Loucy (cell line): ENCODE results near the gene AFF3.
"Not testable (repeated sequence)": the region's sequence is repeated elsewhere in the genome, so short reads cannot be mapped to it uniquely, and the experiment has no call there.

Experiments used
- H2AFZ ChIP-seq: fragments of 200-600 bp; sonication (generic); 2 replicates; pipeline ENCODE4 v1.6.0; 2016; ENCODE audit warnings: antibody characterized with exemption, mild to moderate bottlenecking, low read length, moderate library complexity
- H3F3A ChIP-seq: fragments of 200-600 bp; 2 replicates; pipeline ENCODE4 v1.6.0; 2016; ENCODE audit warnings: antibody characterized with exemption, low read depth, mild to moderate bottlenecking
- H3K27me3 ChIP-seq: fragments of 200-600 bp; sonication (generic); 2 replicates; pipeline ENCODE4 v1.6.1; 2014; ENCODE audit warnings: low read length, mild to moderate bottlenecking; ENCODE audit not compliant: insufficient read depth, poor library complexity, severe bottlenecking
- H3K36me3 ChIP-seq: fragments of 200-600 bp; sonication (generic); 2 replicates; pipeline ENCODE4 v1.6.1; 2016; ENCODE audit warnings: low read length; ENCODE audit not compliant: insufficient read depth
- H3K4me1 ChIP-seq: fragments of 200-600 bp; sonication (generic); 2 replicates; pipeline ENCODE4 v1.5.1; 2014; ENCODE audit warnings: low read length, mild to moderate bottlenecking; ENCODE audit not compliant: insufficient read depth, poor library complexity, severe bottlenecking
- H3K4me2 ChIP-seq: fragments of 200-600 bp; sonication (generic); 2 replicates; pipeline ENCODE4 v1.6.0; 2014; ENCODE audit warnings: antibody characterized with exemption, low read length, low read depth, mild to moderate bottlenecking; ENCODE audit not compliant: poor library complexity, severe bottlenecking
- H3K4me3 ChIP-seq: fragments of 200-600 bp; sonication (generic); 2 replicates; pipeline ENCODE4 v1.5.1; 2014; ENCODE audit warnings: low read length, mild to moderate bottlenecking, mixed read lengths; ENCODE audit not compliant: poor library complexity, severe bottlenecking
- H3K79me2 ChIP-seq: fragments of 200-600 bp; sonication (generic); 2 replicates; pipeline ENCODE4 v1.6.1; 2014; ENCODE audit warnings: low read length; ENCODE audit not compliant: insufficient read depth
- H3K9ac ChIP-seq: fragments of 200-600 bp; sonication (generic); 2 replicates; pipeline ENCODE4 v1.6.0; 2014; ENCODE audit warnings: mild to moderate bottlenecking, low read depth, low read length, moderate library complexity; ENCODE audit not compliant: poor library complexity, severe bottlenecking
- H3K9me2 ChIP-seq: fragments of 200-600 bp; sonication (generic); replicated peaks from 2 replicates; pipeline ENCODE4 v1.6.1; 2016; ENCODE audit warnings: low read depth, low read length, mixed read lengths
- H3K9me3 ChIP-seq: fragments of 200-600 bp; sonication (generic); 2 replicates; pipeline ENCODE4 v1.6.1; 2014; ENCODE audit warnings: mild to moderate bottlenecking, antibody characterized with exemption, low read length, low read depth; ENCODE audit not compliant: insufficient read depth
- H4K20me1 ChIP-seq: fragments of 200-600 bp; sonication (generic); 2 replicates; pipeline ENCODE4 v1.6.0; 2014; ENCODE audit warnings: antibody characterized with exemption, low read length, mild to moderate bottlenecking; ENCODE audit not compliant: insufficient read depth, poor library complexity, severe bottlenecking
- CTCF ChIP-seq: fragments of 200-600 bp; sonication (generic); conservative IDR thresholded peaks from 2 replicates; pipeline ENCODE4 v1.5.1; 2014; ENCODE audit warnings: mild to moderate bottlenecking, antibody characterized with exemption, low read length
- EZH2phosphoT487 ChIP-seq: fragments of 200-600 bp; IDR thresholded peaks from 2 replicates; pipeline ENCODE4 v1.6.1; 2018; ENCODE audit warnings: antibody characterized with exemption, mild to moderate bottlenecking, moderate library complexity, borderline replicate concordance

AFF3 gene

GRCh38 chr2:99936065-99936464, 206.3 kb downstream of the AFF3 start:
- Histone ChIP-seq H3K9me2 (no peaks in the 10 kb centered on the region), H3K36me3 (no peaks in the 10 kb centered on the region), H2AFZ (no peak overlapping the region), H3K9ac (no peak overlapping the region), H3K4me2 (no peak overlapping the region), H3K9me3 (no peaks in the 10 kb centered on the region), H4K20me1 (no peaks in the 10 kb centered on the region), H3K27me3 (no peaks in the 10 kb centered on the region), H3K4me3 (no peak overlapping the region), H3K4me1 (peaks cover 7% of the 10 kb centered on the region), H3F3A (no peaks in the 10 kb centered on the region), H3K79me2 (no peaks in the 10 kb centered on the region)
- no peak for TF ChIP-seq EZH2phosphoT487
- TF ChIP-seq CTCF = no peak

- Histone ChIP-seq H3K36me3 (no peaks in the 10 kb centered on the region), H3K79me2 (no peaks in the 10 kb centered on the region), H3F3A (no peaks in the 10 kb centered on the region), H3K4me2 (no peak overlapping the region), H4K20me1 (no peaks in the 10 kb centered on the region), H3K9ac (no peak overlapping the region), H3K27me3 (no peaks in the 10 kb centered on the region), H3K4me1 (peaks cover 7% of the 10 kb centered on the region), H3K9me2 (no peaks in the 10 kb centered on the region), H2AFZ (no peak overlapping the region), H3K9me3 (no peaks in the 10 kb centered on the region), H3K4me3 (no peak overlapping the region)
- TF ChIP-seq CTCF = no peak
- TF ChIP-seq EZH2phosphoT487 = no peak
Measured at GRCh38 chr2:99935662-99936061, 206.7 kb downstream of the AFF3 start.

GRCh38 chr2:99933894-99934650, 208.3 kb downstream of the AFF3 start:
- no peaks in the 10 kb centered on the region for H3K9me2 ChIP-seq
- no peaks in the 10 kb centered on the region for H3F3A ChIP-seq
- H4K20me1 ChIP-seq = no peaks in the 10 kb centered on the region

GRCh38 chr2:99933491-99933890, 208.9 kb downstream of the AFF3 start:
- not testable (repeated sequence) for H2AFZ ChIP-seq, H3K9me3 ChIP-seq, H3K4me3 ChIP-seq, H4K20me1 ChIP-seq, H3K9me2 ChIP-seq, H3K27me3 ChIP-seq, H3K4me2 ChIP-seq, H3K4me1 ChIP-seq, H3F3A ChIP-seq, H3K36me3 ChIP-seq, H3K9ac ChIP-seq, H3K79me2 ChIP-seq

More at GRCh38 chr2:99933894-99934650, 208.3 kb downstream of the AFF3 start:
- Histone ChIP-seq H3K4me2 (no peak overlapping the region), H3K36me3 (no peaks in the 10 kb centered on the region), H3K9me3 (no peaks in the 10 kb centered on the region), H3K27me3 (no peaks in the 10 kb centered on the region), H3K4me1 (peaks cover 7% of the 10 kb centered on the region), H3K4me3 (no peak overlapping the region), H3K9ac (no peak overlapping the region), H3K79me2 (no peaks in the 10 kb centered on the region), H2AFZ (no peak overlapping the region)
- TF ChIP-seq CTCF (peak; percentile 28; the same call in 1 of the 2 replicates), EZH2phosphoT487 (no peak)
